HepG2 (cell line): ENCODE results near the gene BRCA2. TPM values are rescaled to one million over a fixed set of nuclear protein-coding genes. Genes with fewer than 3 reads are reported as not detected.

Source experiments
- ATAC-seq: fragments of 200-7000 bp; cut with Tn5 transposase; 3 replicates; pipeline ENCODE4 v1.9.1; 2020; ENCODE audit warnings: mild to moderate bottlenecking, moderate library complexity
- BruUV-seq: library from RNA; stranded (reverse); fragments of 400-500 nt; replicated peaks from 2 replicates; lab custom pipeline; 2021; lab: Mats Ljungman, UMichigan
- CTCF ChIA-PET: fragments of 300-600 bp; formaldehyde crosslinking; extraction: SDS; loops from one replicate; lab custom pipeline; 2021; ENCODE audit warnings: low total read pairs, inconsistent platforms, low intra/inter-chr PET ratio; lab: Yijun Ruan, JAX
- POLR2A ChIA-PET: fragments of 350-600 bp; sonication (Branson Sonifier 250); formaldehyde crosslinking; loops from one replicate; lab custom pipeline; 2020; ENCODE audit warnings: antibody characterized with exemption, inconsistent platforms; lab: Yijun Ruan, JAX
- DNase-seq: peaks from one replicate; pipeline ENCODE4 v3.0.0-alpha.2; 2015; ENCODE audit warnings: low spot score
- FAIRE-seq: peaks from 3 replicates; lab custom pipeline; 2011; peaks lifted over from hg19 to GRCh38; lab: Jason Lieb, UNC
- H2AFZ ChIP-seq: one replicate; pipeline ENCODE4 v1.6.1; 2011; ENCODE audit warnings: low read length, inconsistent platforms
- H3K27ac ChIP-seq: fragments of 300-600 bp; 3 replicates; pipeline ENCODE4 v1.8.0; 2011; ENCODE audit warnings: mixed run types, mild to moderate bottlenecking, mixed read lengths, low read length, inconsistent platforms; ENCODE audit not compliant: insufficient read depth; ENCODE audit errors: extremely low read length
- H3K27me3 ChIP-seq, 2 experiments: fragments of 200-600 bp in 1 of 2; 2 replicates in 1 of 2; 3 replicates in 1 of 2; pipeline versions ENCODE4 v1.6.0 to v1.8.0; 2011; ENCODE audit warnings: low read length in 2 of 2, mild to moderate bottlenecking in 2 of 2, moderate library complexity in 2 of 2, inconsistent platforms in 1 of 2; ENCODE audit not compliant: insufficient read depth in 2 of 2, control insufficient read depth in 1 of 2
- H3K36me3 ChIP-seq, 2 experiments: fragments of 200-600 bp in 1 of 2; replicated peaks in 1 of 2; 2 replicates in 1 of 2; 3 replicates in 1 of 2; pipeline versions ENCODE4 v1.5.1 to v1.8.0; 2011; ENCODE audit warnings: low read length in 2 of 2, inconsistent platforms in 1 of 2; ENCODE audit not compliant: insufficient read depth in 2 of 2, control insufficient read depth in 1 of 2
- H3K4me1 ChIP-seq: 2 replicates; pipeline ENCODE4 v1.5.1; 2012; ENCODE audit warnings: low read length, inconsistent platforms; ENCODE audit not compliant: insufficient read depth
- H3K4me2 ChIP-seq: 2 replicates; pipeline ENCODE4 v1.6.0; 2011; ENCODE audit warnings: low read depth, low read length, inconsistent platforms
- H3K4me3 ChIP-seq, 3 experiments: fragments of 200-600 bp in 1 of 3; sonication (generic), shearing (Covaris generic) in 1 of 3; replicated peaks in 1 of 3; 2 replicates each; pipeline ENCODE4 v1.5.1; 2011 to 2016; ENCODE audit warnings: low read length in 3 of 3, inconsistent platforms in 2 of 3, low read depth in 2 of 3, mild to moderate bottlenecking in 2 of 3, control low read depth in 1 of 3, mixed read lengths in 1 of 3; ENCODE audit not compliant: insufficient read depth in 1 of 3
- H3K79me2 ChIP-seq: one replicate; pipeline ENCODE4 v1.6.1; 2011; ENCODE audit warnings: low read length, inconsistent platforms; ENCODE audit not compliant: insufficient read depth
- H3K9ac ChIP-seq: 2 replicates; pipeline ENCODE4 v1.6.0; 2011; ENCODE audit warnings: mild to moderate bottlenecking, low read depth, low read length, inconsistent platforms; ENCODE audit not compliant: insufficient read depth
- H3K9me3 ChIP-seq: 2 replicates; pipeline ENCODE4 v1.5.1; 2012; ENCODE audit warnings: mild to moderate bottlenecking, low read length
- H4K20me1 ChIP-seq: 2 replicates; pipeline ENCODE4 v1.6.0; 2011; ENCODE audit warnings: inconsistent platforms, mild to moderate bottlenecking, low read length, moderate library complexity; ENCODE audit not compliant: insufficient read depth
- ADNP ChIP-seq: sonication (generic); formaldehyde crosslinking; IDR thresholded peaks from 2 replicates; pipeline ENCODE4 v1.4.0; 2020; ENCODE audit warnings: missing genetic modification reagents
- WGBS: methylation state at CpG from one replicate; pipeline ENCODE4 v1.1.6; 2017; ENCODE audit warnings: low lambda C conversion rate; 5-methylcytosine and 5-hydroxymethylcytosine counted together
- in situ Hi-C: cut with HindIII; loops from 2 replicates; pipeline ENCODE4 v1.10.0; 2017; ENCODE audit warnings: low pct_unique_long_range_greater_than_20kb; ENCODE audit not compliant: extremely low pct_ligation_motif_present
- intact Hi-C: fragments of 100-400 bp; cut with micrococcal nuclease; formaldehyde crosslinking; loops from one replicate; pipeline ENCODE4 v1.10.0; 2022; ENCODE audit not compliant: unreplicated experiment
- polyA plus RNA-seq, 8 experiments: library from polyadenylated mRNA; depleted of rRNA in 3 of 8; stranded (reverse) in 7 of 8; unstranded in 1 of 8; fragments of >200 nt; fragmentation: Illumina TruSeq in 4 of 8; extraction: Trizol in 4 of 8; gene quantifications; 2 replicates each; pipeline versions ENCODE4 v1.2.1 to v1.2.3, GENCODE V29; 2011 to 2016; ENCODE audit warnings: low read depth in 4 of 8, missing spikeins in 1 of 8, mixed read lengths in 1 of 8; ENCODE audit not compliant: insufficient read depth in 1 of 8
- total RNA-seq, 5 experiments: library from RNA; depleted of rRNA; stranded (reverse); fragments of >200 nt; fragmentation: Illumina TruSeq; extraction: Trizol; gene quantifications; 2 replicates each; pipeline ENCODE4 v1.2.3, GENCODE V29; 2016; ENCODE audit warnings: low read depth in 1 of 5
- TF ChIP-seq, protein P1 (sequence below): sonication (generic); formaldehyde crosslinking; IDR thresholded peaks from 2 replicates; pipeline ENCODE4 v1.4.0; 2020; ENCODE audit warnings: missing genetic modification reagents

Gene BRCA2
- total and polyA plus RNA-seq, 2 of the 13 experiments (the other 11 are each of a cell fraction or from before 2014, with no cell fraction given) = 3.1 to 24.6 TPM

DNA sequence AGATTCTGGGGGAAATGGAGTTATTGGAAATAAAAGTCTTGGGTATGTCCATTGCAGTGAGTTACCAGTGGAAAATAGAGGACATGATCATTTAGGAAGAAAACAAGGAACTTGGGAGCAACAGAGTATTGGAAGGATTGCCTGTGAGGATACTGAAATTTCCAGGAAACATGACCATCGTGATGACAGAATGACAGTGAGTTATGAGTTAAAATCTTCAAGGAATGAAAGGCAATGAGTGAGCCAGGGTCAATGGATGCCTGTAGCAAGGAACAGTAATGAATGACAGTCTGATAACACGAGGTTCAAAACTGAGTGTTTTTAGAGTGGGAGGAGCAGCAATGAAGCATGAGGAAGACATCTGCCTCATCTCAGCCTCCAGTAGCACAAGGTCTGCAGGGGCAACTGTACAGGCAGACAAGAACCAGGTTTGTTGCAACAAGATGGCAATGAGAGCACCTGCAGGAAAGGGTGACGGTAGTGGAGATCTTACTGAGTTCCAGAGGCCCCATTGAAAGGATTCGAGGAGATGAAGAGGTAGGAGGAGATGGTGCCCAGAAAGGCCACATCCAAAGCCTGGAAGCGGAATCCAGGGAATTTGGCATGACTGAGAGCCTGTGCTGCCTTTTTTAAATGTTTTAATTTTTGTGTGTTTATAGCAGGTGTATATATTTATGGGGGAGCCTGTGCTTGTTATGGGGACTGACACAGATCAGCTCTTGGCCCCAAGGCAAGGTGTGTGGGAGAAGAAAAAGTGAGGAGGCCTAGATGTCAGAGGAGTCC is 68.7 kb downstream of the BRCA2 start:
- WGBS = 97% methylated on average over 5 of the region's 5 CpGs
- H3K36me3 ChIP-seq = peaks cover 6 to 42% of the 10 kb centered on the region in 2 experiments; a peak in 4 of 5 replicates
- CTCF ChIA-PET = no interaction called here

More for the DNA sequence above, 68.7 kb downstream of the BRCA2 start:
- DNase-seq (no peak), ATAC-seq (no peak), FAIRE-seq (no peak)
- in situ Hi-C loops (no loop called here), intact Hi-C loops (no loop called here)
- no peak overlapping the region for H3K4me3 ChIP-seq
- TF ChIP-seq, protein P1, sequence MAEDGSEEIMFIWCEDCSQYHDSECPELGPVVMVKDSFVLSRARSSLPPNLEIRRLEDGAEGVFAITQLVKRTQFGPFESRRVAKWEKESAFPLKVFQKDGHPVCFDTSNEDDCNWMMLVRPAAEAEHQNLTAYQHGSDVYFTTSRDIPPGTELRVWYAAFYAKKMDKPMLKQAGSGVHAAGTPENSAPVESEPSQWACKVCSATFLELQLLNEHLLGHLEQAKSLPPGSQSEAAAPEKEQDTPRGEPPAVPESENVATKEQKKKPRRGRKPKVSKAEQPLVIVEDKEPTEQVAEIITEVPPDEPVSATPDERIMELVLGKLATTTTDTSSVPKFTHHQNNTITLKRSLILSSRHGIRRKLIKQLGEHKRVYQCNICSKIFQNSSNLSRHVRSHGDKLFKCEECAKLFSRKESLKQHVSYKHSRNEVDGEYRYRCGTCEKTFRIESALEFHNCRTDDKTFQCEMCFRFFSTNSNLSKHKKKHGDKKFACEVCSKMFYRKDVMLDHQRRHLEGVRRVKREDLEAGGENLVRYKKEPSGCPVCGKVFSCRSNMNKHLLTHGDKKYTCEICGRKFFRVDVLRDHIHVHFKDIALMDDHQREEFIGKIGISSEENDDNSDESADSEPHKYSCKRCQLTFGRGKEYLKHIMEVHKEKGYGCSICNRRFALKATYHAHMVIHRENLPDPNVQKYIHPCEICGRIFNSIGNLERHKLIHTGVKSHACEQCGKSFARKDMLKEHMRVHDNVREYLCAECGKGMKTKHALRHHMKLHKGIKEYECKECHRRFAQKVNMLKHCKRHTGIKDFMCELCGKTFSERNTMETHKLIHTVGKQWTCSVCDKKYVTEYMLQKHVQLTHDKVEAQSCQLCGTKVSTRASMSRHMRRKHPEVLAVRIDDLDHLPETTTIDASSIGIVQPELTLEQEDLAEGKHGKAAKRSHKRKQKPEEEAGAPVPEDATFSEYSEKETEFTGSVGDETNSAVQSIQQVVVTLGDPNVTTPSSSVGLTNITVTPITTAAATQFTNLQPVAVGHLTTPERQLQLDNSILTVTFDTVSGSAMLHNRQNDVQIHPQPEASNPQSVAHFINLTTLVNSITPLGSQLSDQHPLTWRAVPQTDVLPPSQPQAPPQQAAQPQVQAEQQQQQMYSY = peak; percentile 79; the same call in 1 of the 2 replicates
- no peak for TF ChIP-seq ADNP (CRISPR knock-in tag)
- no peaks in the 10 kb centered on the region for H3K4me1 ChIP-seq
- POLR2A ChIA-PET = no interaction called here
- H3K27ac ChIP-seq = no peak overlapping the region
- no peak overlapping the region for H3K9ac ChIP-seq
- H2AFZ ChIP-seq = no peak overlapping the region
- H3K79me2 ChIP-seq = no peaks in the 10 kb centered on the region
- no peaks in the 10 kb centered on the region for H3K9me3 ChIP-seq
- no peaks in the 10 kb centered on the region for H4K20me1 ChIP-seq
- no peak overlapping the region for H3K4me2 ChIP-seq
- BruUV-seq = no TSS peak
- H3K27me3 ChIP-seq = no peaks in the 10 kb centered on the region
